SU-DHL-6 (cell line): ENCODE results near the gene INPP5A.
"Not testable (repeated sequence)": the region's sequence is repeated elsewhere in the genome, so short reads cannot be mapped to it uniquely, and the experiment has no call there.

Experiments used
- H2AFZ ChIP-seq: fragments of 200-600 bp; sonication (generic); 2 replicates; pipeline ENCODE4 v1.6.1; 2014; ENCODE audit warnings: low read depth, mild to moderate bottlenecking, moderate library complexity, mixed read lengths, antibody characterized with exemption, low read length; ENCODE audit not compliant: severe bottlenecking
- H3F3A ChIP-seq: fragments of 200-600 bp; shearing (Covaris generic); 2 replicates; pipeline ENCODE4 v1.6.0; 2016; ENCODE audit warnings: antibody characterized with exemption, mild to moderate bottlenecking; ENCODE audit not compliant: insufficient read depth
- H3K27ac ChIP-seq: fragments of 200-600 bp; sonication (generic); 2 replicates; pipeline ENCODE4 v1.5.1; 2016; ENCODE audit warnings: low read depth, mild to moderate bottlenecking, low read length, moderate library complexity, mixed read lengths
- H3K27me3 ChIP-seq: fragments of 200-600 bp; sonication (generic), shearing (Covaris generic); 2 replicates; pipeline ENCODE4 v1.6.0; 2014; ENCODE audit warnings: mild to moderate bottlenecking, low read length
- H3K36me3 ChIP-seq: fragments of 200-600 bp; sonication (generic); 2 replicates; pipeline ENCODE4 v1.6.1; 2014; ENCODE audit warnings: mild to moderate bottlenecking, low read length, mixed read lengths
- H3K4me2 ChIP-seq: fragments of 300-600, 200-600 bp; shearing (Covaris generic), sonication (generic); 2 replicates; pipeline ENCODE4 v1.6.0; 2014; ENCODE audit warnings: low read length, low read depth, mild to moderate bottlenecking; ENCODE audit not compliant: poor library complexity, severe bottlenecking
- H3K4me3 ChIP-seq: fragments of 200-600 bp; sonication (generic); 2 replicates; pipeline ENCODE4 v1.5.1; 2014; ENCODE audit warnings: antibody characterized with exemption, low read length, mild to moderate bottlenecking, mixed read lengths; ENCODE audit not compliant: insufficient read depth, poor library complexity, severe bottlenecking
- H3K79me2 ChIP-seq: fragments of 200-600 bp; sonication (generic); 2 replicates; pipeline ENCODE4 v1.6.1; 2014; ENCODE audit warnings: mild to moderate bottlenecking, low read length, moderate library complexity; ENCODE audit not compliant: insufficient read depth
- H3K9ac ChIP-seq: fragments of 200-600 bp; sonication (generic); 2 replicates; pipeline ENCODE4 v1.7.0; 2014; ENCODE audit warnings: mild to moderate bottlenecking, low read length
- H3K9me2 ChIP-seq: fragments of 200-600 bp; sonication (generic); replicated peaks from 2 replicates; pipeline ENCODE4 v1.6.1; 2014; ENCODE audit warnings: low read length; ENCODE audit not compliant: insufficient read depth
- H3K9me3 ChIP-seq: fragments of 200-600 bp; sonication (generic); 2 replicates; pipeline ENCODE4 v1.6.1; 2014; ENCODE audit warnings: low read length, mixed read lengths; ENCODE audit not compliant: insufficient read depth
- H4K20me1 ChIP-seq: fragments of 200-600 bp; sonication (generic); 2 replicates; pipeline ENCODE4 v1.6.1; 2014; ENCODE audit warnings: low read depth, mild to moderate bottlenecking, antibody characterized with exemption, low read length, moderate library complexity, mixed read lengths
- CTCF ChIP-seq: fragments of 200-600 bp; sonication (generic); IDR thresholded peaks from one replicate; pipeline ENCODE4 v1.5.1; 2017; ENCODE audit warnings: antibody characterized with exemption, mild to moderate bottlenecking, low read length, moderate library complexity; ENCODE audit not compliant: insufficient read depth, poor library complexity, severe bottlenecking
- EZH2phosphoT487 ChIP-seq: fragments of 200-600 bp; sonication (generic), shearing (Covaris generic); conservative IDR thresholded peaks from 2 replicates; pipeline ENCODE4 v1.6.1; 2018; ENCODE audit warnings: mild to moderate bottlenecking, antibody characterized with exemption, low read length, moderate library complexity, mixed read lengths

Gene INPP5A

DNA sequence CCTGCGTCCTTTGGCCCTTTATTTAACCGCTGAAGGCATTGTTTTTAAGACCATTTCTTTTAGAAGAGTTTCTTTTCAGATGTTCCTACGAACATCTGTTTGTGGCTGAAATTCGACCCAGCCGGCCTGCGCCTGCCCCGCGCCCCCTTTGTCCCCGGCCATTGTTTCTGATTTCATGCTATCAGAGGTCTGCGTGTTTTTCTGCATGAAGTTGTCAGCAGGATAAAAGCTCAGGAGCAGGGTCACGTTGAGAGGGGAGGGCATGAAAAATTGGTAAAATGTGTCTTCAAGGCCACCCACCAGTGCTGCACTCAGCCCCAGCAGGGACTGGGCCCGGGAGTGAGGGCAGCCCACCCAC, 205.2 kb downstream of the INPP5A start:
- Histone ChIP-seq H4K20me1 (no peaks in the 10 kb centered on the region), H3K4me2 (no peak overlapping the region), H3K36me3 (no peaks in the 10 kb centered on the region), H3K27ac (no peak overlapping the region), H3K9me3 (no peaks in the 10 kb centered on the region), H3K4me3 (no peak overlapping the region), H3K9me2 (no peaks in the 10 kb centered on the region), H3F3A (no peaks in the 10 kb centered on the region), H3K9ac (no peak overlapping the region), H3K27me3 (no peaks in the 10 kb centered on the region), H3K79me2 (no peaks in the 10 kb centered on the region), H2AFZ (no peak overlapping the region)
- TF ChIP-seq CTCF (no peak), EZH2phosphoT487 (no peak)

DNA sequence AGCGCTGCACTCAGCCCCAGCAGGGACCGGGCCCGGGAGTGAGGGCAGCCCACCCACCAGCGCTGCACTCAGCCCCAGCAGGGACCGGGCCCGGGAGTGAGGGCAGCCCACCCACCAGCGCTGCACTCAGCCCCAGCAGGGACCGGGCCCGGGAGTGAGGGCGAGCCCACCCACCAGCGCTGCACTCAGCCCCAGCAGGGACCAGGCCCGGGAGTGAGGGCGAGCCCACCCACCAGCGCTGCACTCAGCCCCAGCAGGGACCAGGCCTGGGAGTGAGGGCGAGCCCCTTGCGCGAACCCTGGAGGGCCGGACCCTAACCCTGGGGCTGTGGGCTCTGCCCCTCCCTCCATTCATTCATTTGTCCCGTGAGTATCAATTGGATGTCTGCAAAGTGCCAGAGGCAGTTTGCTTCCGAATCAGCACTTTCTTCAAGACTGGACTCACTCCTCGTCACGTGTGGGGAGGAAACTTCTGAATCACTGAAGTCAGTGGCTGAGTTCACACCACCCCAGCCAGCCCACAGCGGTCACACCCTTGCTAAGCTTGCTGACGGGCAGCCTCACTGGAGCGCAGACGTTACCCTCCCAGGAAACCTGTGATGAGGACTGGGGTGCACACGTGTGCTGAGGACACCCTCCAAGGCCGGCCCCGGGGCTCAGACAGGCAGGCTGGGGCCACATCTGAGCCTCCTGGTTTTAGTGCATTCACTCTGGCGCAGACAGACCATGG, 205.8 kb downstream of the INPP5A start:
- not testable (repeated sequence) for H3K9me3 ChIP-seq

DNA sequence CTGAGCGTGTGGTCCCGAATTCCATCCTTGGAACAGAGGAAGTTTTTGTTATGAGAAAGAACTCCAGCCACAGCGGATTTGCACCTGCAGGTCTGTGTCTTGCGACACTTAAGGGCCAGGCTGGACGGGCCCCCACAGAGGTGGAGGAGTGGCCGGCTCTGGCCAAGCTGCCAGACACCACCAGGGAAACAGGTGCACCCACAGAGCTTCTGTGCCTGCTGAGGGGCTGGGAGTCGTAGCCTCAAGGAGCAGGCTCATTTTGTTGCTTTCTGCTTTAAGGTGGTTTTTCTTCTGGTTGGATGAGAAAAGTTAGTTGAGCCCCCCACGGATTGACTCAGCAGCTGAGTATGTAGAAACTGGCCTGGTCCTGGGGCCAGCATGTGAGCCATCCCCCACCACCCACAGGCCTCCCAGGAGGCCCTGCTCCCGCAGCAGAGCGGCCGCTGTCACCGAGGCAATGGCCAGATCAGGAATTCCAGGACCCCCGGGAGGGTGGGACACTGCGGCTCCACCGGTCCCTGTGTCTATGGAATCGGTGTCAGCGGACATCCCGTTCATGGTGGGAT, 206.4 kb downstream of the INPP5A start:
- no peak overlapping the region for H3K4me2 ChIP-seq
- H4K20me1 ChIP-seq = no peaks in the 10 kb centered on the region
- no peaks in the 10 kb centered on the region for H3K27me3 ChIP-seq
- H3K79me2 ChIP-seq = no peaks in the 10 kb centered on the region
- no peak for TF ChIP-seq CTCF
- TF ChIP-seq EZH2phosphoT487 = no peak
- H3K9me2 ChIP-seq = no peaks in the 10 kb centered on the region
- no peak overlapping the region for H3K4me3 ChIP-seq
- no peaks in the 10 kb centered on the region for H3F3A ChIP-seq
- H3K9ac ChIP-seq = no peak overlapping the region
- H3K36me3 ChIP-seq = no peaks in the 10 kb centered on the region
- H2AFZ ChIP-seq = no peak overlapping the region
- no peaks in the 10 kb centered on the region for H3K9me3 ChIP-seq
- H3K27ac ChIP-seq = no peak overlapping the region

More for the DNA sequence above, 205.8 kb downstream of the INPP5A start:
- not testable (repeated sequence) for H4K20me1 ChIP-seq, H3K9ac ChIP-seq, H3K79me2 ChIP-seq, H3K27ac ChIP-seq, H2AFZ ChIP-seq, H3F3A ChIP-seq, H3K36me3 ChIP-seq, H3K4me3 ChIP-seq, H3K4me2 ChIP-seq, H3K9me2 ChIP-seq, H3K27me3 ChIP-seq

GRCh38 chr10:132744839-132745238, 207.3 kb downstream of the INPP5A start:
- Histone ChIP-seq H3K4me2 (no peak overlapping the region), H3K9me2 (no peaks in the 10 kb centered on the region), H3K79me2 (no peaks in the 10 kb centered on the region), H3K9ac (no peak overlapping the region), H3K36me3 (no peaks in the 10 kb centered on the region), H3K27ac (no peak overlapping the region), H3K4me3 (no peak overlapping the region), H3F3A (no peaks in the 10 kb centered on the region), H4K20me1 (no peaks in the 10 kb centered on the region), H3K27me3 (no peaks in the 10 kb centered on the region), H3K9me3 (no peaks in the 10 kb centered on the region), H2AFZ (no peak overlapping the region)
- no peak for TF ChIP-seq EZH2phosphoT487
- no peak for TF ChIP-seq CTCF
